IMR-90 (cell line): ENCODE measurements around the gene MRTFB. TPM values are rescaled to one million over a fixed set of nuclear protein-coding genes. Genes with fewer than 3 reads are reported as not detected.

Experiments used
- ATAC-seq: fragments of 200-7000 bp; cut with Tn5 transposase; 2 replicates; pipeline ENCODE4 v1.9.1; 2020; ENCODE audit warnings: low read depth, mild to moderate bottlenecking, moderate library complexity
- BruUV-seq: library from RNA; stranded (reverse); fragments of 400-500 nt; replicated peaks from 2 replicates; lab custom pipeline; 2021; lab: Mats Ljungman, UMichigan
- CTCF ChIA-PET: fragments of 300-600 bp; formaldehyde crosslinking; extraction: SDS; loops from one replicate; lab custom pipeline; 2021; ENCODE audit warnings: antibody characterized with exemption; lab: Yijun Ruan, JAX
- POLR2A ChIA-PET: fragments of 300-600 bp; sonication (Branson Sonifier 250); formaldehyde crosslinking; loops from one replicate; lab custom pipeline; 2022; ENCODE audit warnings: antibody characterized with exemption; ENCODE audit not compliant: unreplicated experiment; lab: Charles Lee
- DNase-seq: peaks from one replicate; pipeline ENCODE4 v3.0.0; 2013
- H2AFZ ChIP-seq: replicated peaks from 2 replicates; pipeline ENCODE3; 2013; ENCODE audit warnings: low read length, mild to moderate bottlenecking; ENCODE audit not compliant: poor library complexity
- H2AK5ac ChIP-seq: 2 replicates; pipeline ENCODE4 v1.6.1; 2013; ENCODE audit warnings: low read depth, low read length, inconsistent platforms
- H2AK9ac ChIP-seq: replicated peaks from 2 replicates; pipeline ENCODE3; 2013; ENCODE audit warnings: mild to moderate bottlenecking, low read depth, low read length, moderate library complexity; ENCODE audit not compliant: poor library complexity
- H2BK120ac ChIP-seq: 2 replicates; pipeline ENCODE4 v1.6.1; 2013; ENCODE audit warnings: low read depth, low read length, inconsistent platforms
- H2BK15ac ChIP-seq: 3 replicates; pipeline ENCODE4 v1.6.1; 2013; ENCODE audit warnings: low read depth, low read length, inconsistent platforms
- H2BK20ac ChIP-seq: 2 replicates; pipeline ENCODE4 v1.6.1; 2013; ENCODE audit warnings: low read depth, mild to moderate bottlenecking, inconsistent platforms, low read length, moderate library complexity
- H2BK5ac ChIP-seq: 2 replicates; pipeline ENCODE4 v1.6.1; 2013; ENCODE audit warnings: mild to moderate bottlenecking, low read depth, low read length, inconsistent platforms; ENCODE audit not compliant: poor library complexity, severe bottlenecking
- H3K14ac ChIP-seq: replicated peaks from 2 replicates; pipeline ENCODE4 v1.6.1; 2013; ENCODE audit warnings: low read depth, low read length, inconsistent platforms
- H3K18ac ChIP-seq: 2 replicates; pipeline ENCODE4 v1.6.1; 2013; ENCODE audit warnings: low read depth, low read length, control low read depth
- H3K23ac ChIP-seq: 2 replicates; pipeline ENCODE4 v1.6.1; 2013; ENCODE audit warnings: low read depth, low read length, inconsistent platforms
- H3K27ac ChIP-seq: 2 replicates; pipeline ENCODE4 v1.5.1; 2013; ENCODE audit warnings: mild to moderate bottlenecking, control low read depth, low read length; ENCODE audit not compliant: insufficient read depth
- H3K27me3 ChIP-seq: 2 replicates; pipeline ENCODE4 v1.6.1; 2013; ENCODE audit warnings: low read length; ENCODE audit not compliant: control insufficient read depth, insufficient read depth
- H3K36me3 ChIP-seq: 2 replicates; pipeline ENCODE4 v1.6.1; 2013; ENCODE audit warnings: low read length, mixed read lengths; ENCODE audit not compliant: control insufficient read depth, insufficient read depth
- H3K4ac ChIP-seq: 2 replicates; pipeline ENCODE4 v1.6.1; 2013; ENCODE audit warnings: low read depth, low read length, inconsistent platforms
- H3K4me1 ChIP-seq: 2 replicates; pipeline ENCODE4 v1.6.1; 2013; ENCODE audit warnings: low read length, mixed read lengths; ENCODE audit not compliant: control insufficient read depth, insufficient read depth
- H3K4me2 ChIP-seq: 2 replicates; pipeline ENCODE4 v1.6.1; 2013; ENCODE audit warnings: low read depth, mild to moderate bottlenecking, control low read depth, low read length, moderate library complexity
- H3K4me3 ChIP-seq: 2 replicates; pipeline ENCODE4 v1.5.1; 2013; ENCODE audit warnings: low read depth, mild to moderate bottlenecking, control low read depth, low read length, moderate library complexity; ENCODE audit not compliant: insufficient read depth
- H3K56ac ChIP-seq: 2 replicates; pipeline ENCODE4 v1.6.1; 2013; ENCODE audit warnings: low read length, inconsistent platforms; ENCODE audit not compliant: insufficient read depth; ENCODE audit errors: extremely low read depth
- H3K79me1 ChIP-seq, 2 experiments: 2 replicates each; pipeline ENCODE4 v1.6.1; 2013; ENCODE audit warnings: low read length in 2 of 2, inconsistent platforms in 1 of 2, low read depth in 1 of 2
- H3K9ac ChIP-seq: 2 replicates; pipeline ENCODE4 v1.6.1; 2013; ENCODE audit warnings: low read depth, low read length, control low read depth
- H3K9me1 ChIP-seq: 2 replicates; pipeline ENCODE4 v1.6.1; 2013; ENCODE audit warnings: low read length, inconsistent platforms; ENCODE audit not compliant: insufficient read depth
- H3K9me3 ChIP-seq: 2 replicates; pipeline ENCODE4 v1.6.1; 2013; ENCODE audit warnings: low read length; ENCODE audit not compliant: control insufficient read depth, insufficient read depth
- H4K20me1 ChIP-seq: 2 replicates; pipeline ENCODE4 v1.6.1; 2013; ENCODE audit warnings: low read length, inconsistent platforms; ENCODE audit not compliant: insufficient read depth
- H4K5ac ChIP-seq: 2 replicates; pipeline ENCODE4 v1.6.1; 2013; ENCODE audit warnings: mild to moderate bottlenecking, low read depth, low read length, control low read depth
- H4K8ac ChIP-seq, 2 experiments: 2 replicates each; pipeline ENCODE4 v1.6.1; 2013; ENCODE audit warnings: low read depth in 2 of 2, low read length in 2 of 2, control low read depth in 1 of 2, inconsistent platforms in 1 of 2
- H4K91ac ChIP-seq: 2 replicates; pipeline ENCODE4 v1.6.1; 2013; ENCODE audit warnings: low read depth, low read length, inconsistent platforms; ENCODE audit not compliant: insufficient read depth
- BHLHE40 ChIP-seq: fragments of 150-350 bp; IDR thresholded peaks from 2 replicates; pipeline ENCODE4 v1.6.1; 2016; ENCODE audit warnings: mild to moderate bottlenecking, low read depth, low read length
- CEBPB ChIP-seq: IDR thresholded peaks from 2 replicates; pipeline ENCODE4 v1.6.1; 2012; ENCODE audit warnings: low read depth, low read length, improper control_type of control experiment
- CHD1 ChIP-seq: IDR thresholded peaks from 2 replicates; pipeline ENCODE4 v1.6.1; 2012; ENCODE audit warnings: low read depth, low read length, improper control_type of control experiment
- FOS ChIP-seq: fragments of 150-350 bp; IDR thresholded peaks from 2 replicates; pipeline ENCODE4 v1.6.1; 2016; ENCODE audit warnings: low read depth, low read length
- MAZ ChIP-seq: IDR thresholded peaks from 2 replicates; pipeline ENCODE4 v1.6.1; 2012; ENCODE audit warnings: low read depth, mild to moderate bottlenecking, low read length, improper control_type of control experiment, moderate library complexity, borderline replicate concordance
- MXI1 ChIP-seq: IDR thresholded peaks from 2 replicates; pipeline ENCODE4 v1.6.1; 2012; ENCODE audit warnings: low read depth, mild to moderate bottlenecking, low read length, moderate library complexity, borderline replicate concordance
- NFE2L2 ChIP-seq: fragments of 150-350 bp; IDR thresholded peaks from 2 replicates; pipeline ENCODE4 v1.6.1; 2016; ENCODE audit warnings: low read depth, mild to moderate bottlenecking, low read length
- RCOR1 ChIP-seq: IDR thresholded peaks from 2 replicates; pipeline ENCODE4 v1.6.1; 2012; ENCODE audit warnings: mild to moderate bottlenecking, low read length, improper control_type of control experiment; ENCODE audit not compliant: insufficient replicate concordance
- SMC3 ChIP-seq: fragments of 150-350 bp; IDR thresholded peaks from 2 replicates; pipeline ENCODE4 v1.6.1; 2016; ENCODE audit warnings: low read depth, mild to moderate bottlenecking, antibody characterized with exemption, low read length, moderate library complexity
- WGBS, 2 experiments: methylation state at CpG; one replicate each; pipeline versions ENCODE4 v1.1.5 to v1.1.7; 2013; ENCODE audit warnings: missing lambda C conversion rate in 2 of 2; ENCODE audit not compliant: insufficient read length in 1 of 2; ENCODE audit errors: extremely low coverage in 2 of 2; 5-methylcytosine and 5-hydroxymethylcytosine counted together
- dilution Hi-C: fragments of 300-500 bp; cut with HindIII; formaldehyde crosslinking; loops from one replicate; pipeline ENCODE4 v1.14.3; 2018; ENCODE audit warnings: low sequenced_read_pairs; ENCODE audit not compliant: unreplicated experiment
- in situ Hi-C: fragments of 300-500 bp; cut with MboI; formaldehyde crosslinking; loops from 3 replicates; pipeline ENCODE4 v1.14.3; 2019; ENCODE audit warnings: low sequenced_read_pairs, inconsistent platforms, mixed read lengths
- intact Hi-C: fragments of 100-400 bp; cut with micrococcal nuclease; formaldehyde crosslinking; loops from 2 replicates; pipeline ENCODE4 v1.10.0; 2022
- polyA plus RNA-seq, 3 experiments: library from polyadenylated mRNA; depleted of rRNA; stranded (reverse); fragments of >200 nt; gene quantifications; 2 replicates each; pipeline ENCODE4 v1.2.3, GENCODE V29; 2012; ENCODE audit warnings: low replicate concordance in 1 of 3
- total RNA-seq: library from RNA; depleted of rRNA; stranded (reverse); fragments of >200 nt; gene quantifications from 2 replicates; pipeline ENCODE4 v1.2.3, GENCODE V29; 2012
- TF ChIP-seq, protein P1 (sequence below): fragments of 150-350 bp; IDR thresholded peaks from 2 replicates; pipeline ENCODE4 v1.6.1; 2016; ENCODE audit warnings: low read depth, mild to moderate bottlenecking, low read length, moderate library complexity, borderline replicate concordance
- TF ChIP-seq, protein P2 (sequence below): conservative IDR thresholded peaks from 2 replicates; pipeline ENCODE4 v1.5.1; 2012; ENCODE audit warnings: mild to moderate bottlenecking, low read depth, low read length, improper control_type of control experiment
- TF ChIP-seq, protein P3 (sequence below): fragments of 150-350 bp; IDR thresholded peaks from 2 replicates; pipeline ENCODE4 v1.6.1; 2017; ENCODE audit warnings: mild to moderate bottlenecking, antibody characterized with exemption, low read length, low read depth

The MRTFB gene
- total and polyA plus RNA-seq, 2 of the 4 experiments (the other 2 are of a cell fraction), result 4.4 to 5.4 TPM

DNA sequence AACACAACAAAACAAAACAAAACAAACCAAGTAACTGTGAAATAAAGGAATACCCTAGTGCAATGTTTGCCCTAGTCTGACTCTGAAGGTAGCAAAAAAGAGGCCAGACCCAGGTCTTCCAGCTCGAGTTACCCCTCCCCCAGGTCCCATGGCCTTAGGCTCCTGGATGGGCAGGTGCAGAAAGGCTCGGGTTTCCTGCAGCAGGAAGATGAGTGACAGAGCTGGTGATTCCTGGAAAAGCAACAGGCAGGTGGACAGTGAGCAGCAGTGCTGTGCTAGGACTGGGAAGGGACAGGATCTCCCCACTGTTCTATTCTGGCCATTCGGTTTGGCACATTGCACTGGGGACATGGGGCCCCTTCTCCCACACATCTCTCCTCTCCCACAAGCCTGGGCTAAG lies 42.9 kb upstream of the MRTFB start:
- no TSS peak for BruUV-seq

More for the DNA sequence above, 42.9 kb upstream of the MRTFB start:
- H3K9me1 ChIP-seq, result no peaks in the 10 kb centered on the region; the same call in 1 of the 2 replicates
- no peak overlapping the region for H2AK9ac ChIP-seq
- CTCF ChIA-PET, result no interaction called here
- H2BK20ac ChIP-seq, result no peak overlapping the region
- no peak overlapping the region for H2BK15ac ChIP-seq
- H4K91ac ChIP-seq, result no peak overlapping the region
- H3K4me3 ChIP-seq, result no peak overlapping the region
- H4K8ac ChIP-seq, result no peak overlapping the region
- H3K56ac ChIP-seq, result no peak overlapping the region
- no peak overlapping the region for H3K27ac ChIP-seq
- no peaks in the 10 kb centered on the region for H3K79me1 ChIP-seq
- in situ Hi-C loops, result no loop called here
- no peak overlapping the region for H3K18ac ChIP-seq
- H4K20me1 ChIP-seq, result no peaks in the 10 kb centered on the region
- H3K36me3 ChIP-seq, result no peaks in the 10 kb centered on the region
- no peak overlapping the region for H3K9ac ChIP-seq
- no peak overlapping the region for H3K23ac ChIP-seq
- DNase-seq, result no peak
- dilution Hi-C loops, result no loop called here
- no peak overlapping the region for H4K5ac ChIP-seq
- H3K9me3 ChIP-seq, result no peaks in the 10 kb centered on the region
- no peak overlapping the region for H3K4ac ChIP-seq
- H3K4me2 ChIP-seq, result no peak overlapping the region
- H2AK5ac ChIP-seq, result no peak overlapping the region
- POLR2A ChIA-PET, result no interaction called here
- no CpG with 5 or more reads among the region's 3 CpGs for WGBS, 2 experiments
- intact Hi-C loops, result no loop called here
- no peak overlapping the region for H3K14ac ChIP-seq
- H2BK120ac ChIP-seq, result no peak overlapping the region
- H3K4me1 ChIP-seq, result no peaks in the 10 kb centered on the region
- no peak for ATAC-seq
- H3K27me3 ChIP-seq, result peaks cover 3% of the 10 kb centered on the region
- H2AFZ ChIP-seq, result no peak overlapping the region
- TF ChIP-seq, protein P1, sequence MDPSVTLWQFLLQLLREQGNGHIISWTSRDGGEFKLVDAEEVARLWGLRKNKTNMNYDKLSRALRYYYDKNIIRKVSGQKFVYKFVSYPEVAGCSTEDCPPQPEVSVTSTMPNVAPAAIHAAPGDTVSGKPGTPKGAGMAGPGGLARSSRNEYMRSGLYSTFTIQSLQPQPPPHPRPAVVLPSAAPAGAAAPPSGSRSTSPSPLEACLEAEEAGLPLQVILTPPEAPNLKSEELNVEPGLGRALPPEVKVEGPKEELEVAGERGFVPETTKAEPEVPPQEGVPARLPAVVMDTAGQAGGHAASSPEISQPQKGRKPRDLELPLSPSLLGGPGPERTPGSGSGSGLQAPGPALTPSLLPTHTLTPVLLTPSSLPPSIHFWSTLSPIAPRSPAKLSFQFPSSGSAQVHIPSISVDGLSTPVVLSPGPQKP, result no peak
- TF ChIP-seq CHD1 (no peak), FOS (no peak), NFE2L2 (no peak), BHLHE40 (no peak), MXI1 (no peak), MAZ (no peak), SMC3 (no peak), CEBPB (no peak), RCOR1 (no peak)
- TF ChIP-seq, protein P2, sequence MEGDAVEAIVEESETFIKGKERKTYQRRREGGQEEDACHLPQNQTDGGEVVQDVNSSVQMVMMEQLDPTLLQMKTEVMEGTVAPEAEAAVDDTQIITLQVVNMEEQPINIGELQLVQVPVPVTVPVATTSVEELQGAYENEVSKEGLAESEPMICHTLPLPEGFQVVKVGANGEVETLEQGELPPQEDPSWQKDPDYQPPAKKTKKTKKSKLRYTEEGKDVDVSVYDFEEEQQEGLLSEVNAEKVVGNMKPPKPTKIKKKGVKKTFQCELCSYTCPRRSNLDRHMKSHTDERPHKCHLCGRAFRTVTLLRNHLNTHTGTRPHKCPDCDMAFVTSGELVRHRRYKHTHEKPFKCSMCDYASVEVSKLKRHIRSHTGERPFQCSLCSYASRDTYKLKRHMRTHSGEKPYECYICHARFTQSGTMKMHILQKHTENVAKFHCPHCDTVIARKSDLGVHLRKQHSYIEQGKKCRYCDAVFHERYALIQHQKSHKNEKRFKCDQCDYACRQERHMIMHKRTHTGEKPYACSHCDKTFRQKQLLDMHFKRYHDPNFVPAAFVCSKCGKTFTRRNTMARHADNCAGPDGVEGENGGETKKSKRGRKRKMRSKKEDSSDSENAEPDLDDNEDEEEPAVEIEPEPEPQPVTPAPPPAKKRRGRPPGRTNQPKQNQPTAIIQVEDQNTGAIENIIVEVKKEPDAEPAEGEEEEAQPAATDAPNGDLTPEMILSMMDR, result no peak
- TF ChIP-seq, protein P3, sequence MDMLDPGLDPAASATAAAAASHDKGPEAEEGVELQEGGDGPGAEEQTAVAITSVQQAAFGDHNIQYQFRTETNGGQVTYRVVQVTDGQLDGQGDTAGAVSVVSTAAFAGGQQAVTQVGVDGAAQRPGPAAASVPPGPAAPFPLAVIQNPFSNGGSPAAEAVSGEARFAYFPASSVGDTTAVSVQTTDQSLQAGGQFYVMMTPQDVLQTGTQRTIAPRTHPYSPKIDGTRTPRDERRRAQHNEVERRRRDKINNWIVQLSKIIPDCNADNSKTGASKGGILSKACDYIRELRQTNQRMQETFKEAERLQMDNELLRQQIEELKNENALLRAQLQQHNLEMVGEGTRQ, result no peak
- no peak overlapping the region for H2BK5ac ChIP-seq
